MCF 10A (cell line): ENCODE results near the gene TEPSIN. TPM values are rescaled to one million over a fixed set of nuclear protein-coding genes. Genes with fewer than 3 reads are reported as not detected.
A peak's percentile ranks its signal among the peaks of the same experiment; 100 is the strongest.

Experiments used
- BruUV-seq: library from RNA; stranded (reverse); fragments of 400-500 nt; replicated peaks from 2 replicates; lab custom pipeline; 2021; lab: Mats Ljungman, UMichigan
- CTCF ChIA-PET: fragments of 300-600 bp; sonication (Branson Sonifier 250); formaldehyde crosslinking; extraction: SDS; loops from one replicate; lab custom pipeline; 2021; ENCODE audit warnings: antibody characterized with exemption, inconsistent platforms; lab: Yijun Ruan, JAX
- POLR2A ChIA-PET: fragments of 300-600, 350-650 bp; sonication (Branson Sonifier 250); formaldehyde crosslinking; extraction: SDS; loops from one replicate; lab custom pipeline; 2020; ENCODE audit warnings: antibody characterized with exemption, inconsistent platforms; lab: Yijun Ruan, JAX
- DNase-seq: peaks from one replicate; pipeline ENCODE4 v3.0.0-alpha.2; 2018; ENCODE audit not compliant: unreplicated experiment
- H3K27ac Mint-ChIP-seq: one replicate; pipeline ENCODE4 v1.8.0; 2022; ENCODE audit warnings: mild to moderate bottlenecking, low read depth, mixed read lengths; ENCODE audit not compliant: unreplicated experiment
- H3K27me3 Mint-ChIP-seq: one replicate; pipeline ENCODE4 v1.8.0; 2022; ENCODE audit warnings: mixed read lengths; ENCODE audit not compliant: insufficient read depth, unreplicated experiment
- H3K36me3 Mint-ChIP-seq: one replicate; pipeline ENCODE4 v1.8.0; 2022; ENCODE audit warnings: mild to moderate bottlenecking, moderate library complexity, mixed read lengths; ENCODE audit not compliant: insufficient read depth, unreplicated experiment
- H3K4me1 Mint-ChIP-seq: one replicate; pipeline ENCODE4 v1.8.0; 2022; ENCODE audit warnings: mixed read lengths; ENCODE audit not compliant: insufficient read depth, unreplicated experiment
- H3K4me3 Mint-ChIP-seq: one replicate; pipeline ENCODE4 v1.8.0; 2022; ENCODE audit warnings: mild to moderate bottlenecking, moderate library complexity, mixed read lengths; ENCODE audit not compliant: unreplicated experiment
- H3K9me3 Mint-ChIP-seq: one replicate; pipeline ENCODE4 v1.8.0; 2022; ENCODE audit warnings: mixed read lengths; ENCODE audit not compliant: unreplicated experiment
- CTCF ChIP-seq: fragments of 200-600 bp; IDR thresholded peaks from one replicate; pipeline ENCODE4 v1.8.0; 2022; ENCODE audit warnings: antibody characterized with exemption, mild to moderate bottlenecking; ENCODE audit not compliant: unreplicated experiment
- intact Hi-C: fragments of 100-400 bp; cut with micrococcal nuclease; formaldehyde crosslinking; loops from 2 replicates; pipeline ENCODE4 v1.14.1; 2022
- total RNA-seq: library from RNA; stranded (reverse); gene quantifications from 2 replicates; pipeline ENCODE4 v1.2.3, GENCODE V29; 2022

The TEPSIN gene
- total RNA-seq, 1 experiment from 2014 or later = 27.4 TPM

GRCh38 chr17:81254955-81255717 is 16.3 kb upstream of the TEPSIN start:
- DNase-seq = peak; percentile 35
- intact Hi-C loops = no loop called here
- no peaks in the 10 kb centered on the region for H3K4me1 Mint-ChIP-seq

GRCh38 chr17:81253358-81254131 is 14.7 kb upstream of the TEPSIN start:
- no peaks in the 10 kb centered on the region for H3K27me3 Mint-ChIP-seq
- no peak overlapping the region for H3K4me3 Mint-ChIP-seq
- no peak overlapping the region for H3K27ac Mint-ChIP-seq
- no peaks in the 10 kb centered on the region for H3K4me1 Mint-ChIP-seq
- DNase-seq = peak; percentile 45
- BruUV-seq = no TSS peak
- peaks cover 22% of the 10 kb centered on the region for H3K36me3 Mint-ChIP-seq
- TF ChIP-seq CTCF = peak; percentile 72
- H3K9me3 Mint-ChIP-seq = no peaks in the 10 kb centered on the region
- ChIA-PET CTCF (interaction anchor here (0.6 to 3.0 kb wide), 24 partner anchors 9 to 403 kb away, joined by 3 to 29 read pairs (median 4); partner anchors contain the start of genes BAHCC1, NDUFAF8 and TEPSIN), POLR2A (interaction anchor here (0.7 to 1.2 kb wide), 7 partner anchors 14 to 259 kb away, joined by 3 to 5 read pairs (median 4); partner anchors contain the start of genes ACTG1, NDUFAF8 and TEPSIN)
- intact Hi-C loops = loop anchor here (1.0 to 2.0 kb wide), 2 partner anchors 141 to 231 kb away; partner anchors contain the start of gene BAHCC1

More at GRCh38 chr17:81254955-81255717, 16.3 kb upstream of the TEPSIN start:
- Mint-ChIP-seq H3K36me3 (peaks cover 22% of the 10 kb centered on the region), H3K27me3 (no peaks in the 10 kb centered on the region), H3K4me3 (no peak overlapping the region), H3K9me3 (no peaks in the 10 kb centered on the region), H3K27ac (no peak overlapping the region)
- POLR2A ChIA-PET = interaction anchor here (0.9 to 1.2 kb wide), 2 partner anchors 54 to 139 kb away, joined by 4 read pairs; no protein-coding TSS in a partner anchor
- BruUV-seq = no TSS peak
- peak; percentile 9 for TF ChIP-seq CTCF
- CTCF ChIA-PET = interaction anchor here (1.0 to 3.0 kb wide), 2 partner anchors 229 to 234 kb away, joined by 3 to 29 read pairs; no protein-coding TSS in a partner anchor

GRCh38 chr17:81252987-81253329 is 14.1 kb upstream of the TEPSIN start:
- Mint-ChIP-seq H3K27me3 (no peaks in the 10 kb centered on the region), H3K9me3 (no peaks in the 10 kb centered on the region), H3K4me3 (no peak overlapping the region), H3K36me3 (peaks cover 22% of the 10 kb centered on the region), H3K4me1 (no peaks in the 10 kb centered on the region), H3K27ac (no peak overlapping the region)
- TF ChIP-seq CTCF = no peak
- intact Hi-C loops = loop anchor here (1.0 to 2.0 kb wide), 2 partner anchors 142 to 231 kb away; partner anchors contain the start of gene BAHCC1
- ChIA-PET POLR2A (interaction anchor here (0.7 to 1.2 kb wide), 5 partner anchors 14 to 259 kb away, joined by 3 to 4 read pairs (median 3); partner anchors contain the start of genes ACTG1, NDUFAF8 and TEPSIN), CTCF (interaction anchor here (0.6 to 3.0 kb wide), 17 partner anchors 9 to 402 kb away, joined by 3 to 29 read pairs (median 4); partner anchors contain the start of genes BAHCC1, NDUFAF8 and TEPSIN)
- BruUV-seq = no TSS peak
- no peak for DNase-seq
